ENCODE results near the gene CCM2L. TPM values are rescaled to one million over a fixed set of nuclear protein-coding genes. Genes with fewer than 3 reads are reported as not detected.

Gene CCM2L
- total and polyA plus RNA-seq, 2 of the 4 experiments (the other 2 are of a cell fraction): not detected

- Histone ChIP-seq H2AK5ac (ENCODE audit: low read depth, low read length) (no peak within 1 kb of the TSS), H3K9me1 (ENCODE audit: insufficient read depth, low read length) (no peaks in the 10 kb centered on the region), H2AK9ac (replicated peaks; ENCODE audit: low read depth, low read length, poor library complexity) (no peak within 1 kb of the TSS), H4K5ac (ENCODE audit: low read depth, low read length) (no peak within 1 kb of the TSS), H2BK120ac (ENCODE audit: low read depth, low read length) (no peak within 1 kb of the TSS), H3K27ac (ENCODE audit: insufficient read depth, low read length) (no peak within 1 kb of the TSS), H3K4ac (ENCODE audit: low read depth, low read length) (no peak within 1 kb of the TSS), H4K20me1 (ENCODE audit: insufficient read depth, low read length) (no peaks in the 10 kb centered on the region), H2BK20ac (ENCODE audit: low read depth, low read length) (no peak within 1 kb of the TSS), H3K4me3 (ENCODE audit: insufficient read depth, low read depth, low read length) (no peak within 1 kb of the TSS), H4K91ac (ENCODE audit: insufficient read depth, low read depth, low read length) (no peak within 1 kb of the TSS), H2BK5ac (ENCODE audit: low read depth, low read length, poor library complexity, severe bottlenecking) (no peak within 1 kb of the TSS), H4K8ac (ENCODE audit: low read depth in 2 of 2, low read length in 2 of 2) (no peak within 1 kb of the TSS), H3K27me3 (ENCODE audit: control insufficient read depth, insufficient read depth, low read length) (peaks cover 60% of the 10 kb centered on the region), H3K23ac (ENCODE audit: low read depth, low read length) (no peak within 1 kb of the TSS), H3K4me1 (ENCODE audit: control insufficient read depth, insufficient read depth, low read length) (no peaks in the 10 kb centered on the region), H3K56ac (ENCODE audit: extremely low read depth, insufficient read depth, low read length) (no peak within 1 kb of the TSS), H3K4me2 (ENCODE audit: low read depth, low read length) (no peak within 1 kb of the TSS), H2BK15ac (ENCODE audit: low read depth, low read length) (no peak within 1 kb of the TSS), H3K14ac (replicated peaks; ENCODE audit: low read depth, low read length) (no peak within 1 kb of the TSS), H3K36me3 (ENCODE audit: control insufficient read depth, insufficient read depth, low read length) (no peaks in the 10 kb centered on the region), H3K79me1 (ENCODE audit: low read depth in 1 of 2, low read length in 2 of 2) (no peaks in the 10 kb centered on the region), H3K9me3 (ENCODE audit: control insufficient read depth, insufficient read depth, low read length) (peaks cover 7% of the 10 kb centered on the region), H3K18ac (ENCODE audit: low read depth, low read length) (no peak within 1 kb of the TSS), H3K9ac (ENCODE audit: low read depth, low read length) (no peak within 1 kb of the TSS), H2AFZ (replicated peaks; ENCODE audit: low read length, poor library complexity) (peak within 1 kb of the TSS; percentile 39)
- ChIA-PET CTCF (no interaction called here), POLR2A (ENCODE audit: unreplicated experiment) (no interaction called here)
- no peak for TF ChIP-seq FOS (IDR thresholded peaks at IDR 0.05; ENCODE audit: low read depth, low read length)
- no peak for TF ChIP-seq MAFK (IDR thresholded peaks at IDR 0.05; ENCODE audit: low read depth, low read length)
- no peak for TF ChIP-seq MAZ (IDR thresholded peaks at IDR 0.05; ENCODE audit: borderline replicate concordance, low read depth, low read length)
- no peak for TF ChIP-seq POLR2A (IDR thresholded peaks at IDR 0.05; ENCODE audit: low read depth, low read length)
- TF ChIP-seq ELK1 (IDR thresholded peaks at IDR 0.05; ENCODE audit: borderline replicate concordance, low read depth, low read length): no peak
- no peak for TF ChIP-seq CHD1 (IDR thresholded peaks at IDR 0.05; ENCODE audit: low read depth, low read length)
- no peak for TF ChIP-seq NFE2L2 (IDR thresholded peaks at IDR 0.05; ENCODE audit: low read depth, low read length)
- no peak for TF ChIP-seq CTCF (conservative IDR thresholded peaks at IDR 0.05; ENCODE audit: low read depth, low read length)
- no peak for TF ChIP-seq MXI1 (IDR thresholded peaks at IDR 0.05; ENCODE audit: borderline replicate concordance, low read depth, low read length)
- TF ChIP-seq BHLHE40 (IDR thresholded peaks at IDR 0.05; ENCODE audit: low read depth, low read length): no peak
- TF ChIP-seq USF2 (IDR thresholded peaks at IDR 0.05; ENCODE audit: low read depth, low read length): no peak
- TF ChIP-seq CEBPB (IDR thresholded peaks at IDR 0.05; ENCODE audit: low read depth, low read length): no peak
- no peak for TF ChIP-seq RAD21 (IDR thresholded peaks at IDR 0.05; ENCODE audit: low read length)
- no peak for TF ChIP-seq SMC3 (IDR thresholded peaks at IDR 0.05; ENCODE audit: low read depth, low read length)
- TF ChIP-seq RCOR1 (IDR thresholded peaks at IDR 0.05; ENCODE audit: insufficient replicate concordance, low read length): no peak
- TF ChIP-seq RFX5 (IDR thresholded peaks at IDR 0.05; ENCODE audit: low read depth, low read length): no peak
- WGBS, 2 experiments (ENCODE audit: extremely low coverage in 2 of 2, insufficient read length in 1 of 2): 1% methylated on average over 16 of the region's 58 CpGs; no CpG with 5 or more reads in 1 of the 2 experiments
- DNase-seq: no peak
- intact Hi-C loops (cut with micrococcal nuclease): no loop called here
- BruUV-seq (replicated peaks): no TSS peak
- peak; percentile 40; the same call in 1 of the 2 replicates for ATAC-seq (ENCODE audit: low read depth)
- dilution Hi-C loops (cut with HindIII; ENCODE audit: low sequenced_read_pairs, unreplicated experiment): no loop called here
- in situ Hi-C loops (cut with MboI; ENCODE audit: low sequenced_read_pairs): no loop called here
Observed at GRCh38 chr20:32052090-32052777, 42.0 kb downstream of the CCM2L start, which contains the start of gene HCK. Gene HCK, plus strand, starts transcription at chr20:32052242.
